ENCODE data around the gene CALHM5. TPM values are rescaled to one million over a fixed set of nuclear protein-coding genes. Genes with fewer than 3 reads are reported as not detected.
A peak's percentile ranks its signal among the peaks of the same experiment; 100 is the strongest.

The CALHM5 gene
- total and polyA plus RNA-seq, 2 of the 4 experiments (the other 2 are of a cell fraction) = 3.3 to 10.8 TPM

GRCh38 chr6:116500969-116501433, 10.4 kb upstream of the CALHM5 start:
- no peak overlapping the region for H3K14ac ChIP-seq (replicated peaks; ENCODE audit: low read depth, low read length)
- TF ChIP-seq CTCF (conservative IDR thresholded peaks at IDR 0.05; ENCODE audit: low read depth, low read length) = no peak
- no peak for TF ChIP-seq CEBPB (IDR thresholded peaks at IDR 0.05; ENCODE audit: low read depth, low read length)
- TF ChIP-seq USF2 (IDR thresholded peaks at IDR 0.05; ENCODE audit: low read depth, low read length) = no peak
- TF ChIP-seq BHLHE40 (IDR thresholded peaks at IDR 0.05; ENCODE audit: low read depth, low read length) = no peak
- TF ChIP-seq POLR2A (IDR thresholded peaks at IDR 0.05; ENCODE audit: low read depth, low read length) = no peak
- TF ChIP-seq ELK1 (IDR thresholded peaks at IDR 0.05; ENCODE audit: borderline replicate concordance, low read depth, low read length) = no peak
- no peak for TF ChIP-seq CHD1 (IDR thresholded peaks at IDR 0.05; ENCODE audit: low read depth, low read length)
- no peak for TF ChIP-seq MAFK (IDR thresholded peaks at IDR 0.05; ENCODE audit: low read depth, low read length)
- TF ChIP-seq FOS (IDR thresholded peaks at IDR 0.05; ENCODE audit: low read depth, low read length) = no peak
- no peak for TF ChIP-seq RAD21 (IDR thresholded peaks at IDR 0.05; ENCODE audit: low read length)
- no peak for TF ChIP-seq RCOR1 (IDR thresholded peaks at IDR 0.05; ENCODE audit: insufficient replicate concordance, low read length)
- TF ChIP-seq MAZ (IDR thresholded peaks at IDR 0.05; ENCODE audit: borderline replicate concordance, low read depth, low read length) = no peak
- no peak for TF ChIP-seq SMC3 (IDR thresholded peaks at IDR 0.05; ENCODE audit: low read depth, low read length)
- no peak for TF ChIP-seq MXI1 (IDR thresholded peaks at IDR 0.05; ENCODE audit: borderline replicate concordance, low read depth, low read length)
- TF ChIP-seq NFE2L2 (IDR thresholded peaks at IDR 0.05; ENCODE audit: low read depth, low read length) = no peak
- no peak for TF ChIP-seq RFX5 (IDR thresholded peaks at IDR 0.05; ENCODE audit: low read depth, low read length)
- no peak overlapping the region for H2BK20ac ChIP-seq (ENCODE audit: low read depth, low read length)
- no peak for ATAC-seq (ENCODE audit: low read depth)
- H2BK15ac ChIP-seq (ENCODE audit: low read depth, low read length) = 0 out of 3 replicates have a peak overlapping the region, but pooled peaks have one; percentile 28
- intact Hi-C loops (cut with micrococcal nuclease) (no loop called here), in situ Hi-C loops (cut with MboI; ENCODE audit: low sequenced_read_pairs) (no loop called here), dilution Hi-C loops (cut with HindIII; ENCODE audit: low sequenced_read_pairs, unreplicated experiment) (no loop called here)
- POLR2A ChIA-PET (ENCODE audit: unreplicated experiment) = no interaction called here
- H3K27ac ChIP-seq (ENCODE audit: insufficient read depth, low read length) = no peak overlapping the region
- 66% methylated on average over 4 of the region's 9 CpGs; no CpG with 5 or more reads in 1 of the 2 experiments for WGBS, 2 experiments (ENCODE audit: extremely low coverage in 2 of 2, insufficient read length in 1 of 2)
- H3K4me2 ChIP-seq (ENCODE audit: low read depth, low read length) = no peak overlapping the region
- H4K20me1 ChIP-seq (ENCODE audit: insufficient read depth, low read length) = no peaks in the 10 kb centered on the region
- no peak overlapping the region for H3K4me3 ChIP-seq (ENCODE audit: insufficient read depth, low read depth, low read length)
- H4K8ac ChIP-seq (ENCODE audit: low read depth in 2 of 2, low read length in 2 of 2) = no peak overlapping the region
- no TSS peak for BruUV-seq (replicated peaks)
- no peak overlapping the region for H4K91ac ChIP-seq (ENCODE audit: insufficient read depth, low read depth, low read length)
- no peak overlapping the region for H3K56ac ChIP-seq (ENCODE audit: extremely low read depth, insufficient read depth, low read length)
- peak; percentile 36 for DNase-seq
- no peak overlapping the region for H3K9ac ChIP-seq (ENCODE audit: low read depth, low read length)
- no peaks in the 10 kb centered on the region; the same call in 1 of the 2 replicates for H3K27me3 ChIP-seq (ENCODE audit: control insufficient read depth, insufficient read depth, low read length)
- H2AK9ac ChIP-seq (replicated peaks; ENCODE audit: low read depth, low read length, poor library complexity) = no peak overlapping the region
- no peak overlapping the region for H3K23ac ChIP-seq (ENCODE audit: low read depth, low read length)
- no peak overlapping the region for H3K4ac ChIP-seq (ENCODE audit: low read depth, low read length)
- H2AFZ ChIP-seq (replicated peaks; ENCODE audit: low read length, poor library complexity) = peak overlapping the region; percentile 75
- no peak overlapping the region for H3K18ac ChIP-seq (ENCODE audit: low read depth, low read length)
- no peaks in the 10 kb centered on the region for H3K9me3 ChIP-seq (ENCODE audit: control insufficient read depth, insufficient read depth, low read length)
- H2BK120ac ChIP-seq (ENCODE audit: low read depth, low read length) = no peak overlapping the region
- no peak overlapping the region for H2AK5ac ChIP-seq (ENCODE audit: low read depth, low read length)
- H3K79me1 ChIP-seq (ENCODE audit: low read depth in 1 of 2, low read length in 2 of 2) = no peaks in the 10 kb centered on the region
- H3K9me1 ChIP-seq (ENCODE audit: insufficient read depth, low read length) = no peaks in the 10 kb centered on the region
- H2BK5ac ChIP-seq (ENCODE audit: low read depth, low read length, poor library complexity, severe bottlenecking) = no peak overlapping the region
- no peak overlapping the region for H4K5ac ChIP-seq (ENCODE audit: low read depth, low read length)
- H3K4me1 ChIP-seq (ENCODE audit: control insufficient read depth, insufficient read depth, low read length) = peaks cover 5% of the 10 kb centered on the region; the same call in 1 of the 2 replicates
- CTCF ChIA-PET = interaction anchor here (0.6 to 0.9 kb wide), 2 partner anchors 21 to 56 kb away, joined by 3 read pairs; no protein-coding TSS in a partner anchor
- no peaks in the 10 kb centered on the region for H3K36me3 ChIP-seq (ENCODE audit: control insufficient read depth, insufficient read depth, low read length)
